ENCODE measurements around the gene SPCS2. TPM values are rescaled to one million over a fixed set of nuclear protein-coding genes. Genes with fewer than 3 reads are reported as not detected.

The SPCS2 gene
- total and polyA plus RNA-seq, 2 of the 8 experiments (the other 6 are each of a cell fraction or from before 2014, with no cell fraction given) = 92.7 to 161 TPM

DNA sequence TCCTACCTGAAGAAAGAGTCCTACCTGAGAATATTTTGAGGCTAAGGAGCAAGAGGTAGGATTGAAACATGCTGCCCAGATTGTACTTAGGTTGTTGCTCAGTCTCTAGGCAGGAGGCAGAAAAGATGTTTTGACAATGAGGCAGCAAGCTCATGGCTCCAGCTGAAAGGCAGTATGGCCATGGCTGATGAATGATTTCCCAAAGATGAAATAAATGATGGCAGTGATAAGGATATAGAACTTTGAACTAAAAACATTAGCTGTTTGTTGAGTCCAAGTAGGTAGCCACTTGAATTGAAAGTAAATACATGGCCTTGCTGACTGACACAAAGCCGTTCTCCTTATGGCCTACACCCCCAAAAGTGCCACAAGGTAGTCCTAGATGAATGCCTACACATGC, 32.8 kb downstream of the SPCS2 start (continued):
- TF ChIP-seq, protein P1, sequence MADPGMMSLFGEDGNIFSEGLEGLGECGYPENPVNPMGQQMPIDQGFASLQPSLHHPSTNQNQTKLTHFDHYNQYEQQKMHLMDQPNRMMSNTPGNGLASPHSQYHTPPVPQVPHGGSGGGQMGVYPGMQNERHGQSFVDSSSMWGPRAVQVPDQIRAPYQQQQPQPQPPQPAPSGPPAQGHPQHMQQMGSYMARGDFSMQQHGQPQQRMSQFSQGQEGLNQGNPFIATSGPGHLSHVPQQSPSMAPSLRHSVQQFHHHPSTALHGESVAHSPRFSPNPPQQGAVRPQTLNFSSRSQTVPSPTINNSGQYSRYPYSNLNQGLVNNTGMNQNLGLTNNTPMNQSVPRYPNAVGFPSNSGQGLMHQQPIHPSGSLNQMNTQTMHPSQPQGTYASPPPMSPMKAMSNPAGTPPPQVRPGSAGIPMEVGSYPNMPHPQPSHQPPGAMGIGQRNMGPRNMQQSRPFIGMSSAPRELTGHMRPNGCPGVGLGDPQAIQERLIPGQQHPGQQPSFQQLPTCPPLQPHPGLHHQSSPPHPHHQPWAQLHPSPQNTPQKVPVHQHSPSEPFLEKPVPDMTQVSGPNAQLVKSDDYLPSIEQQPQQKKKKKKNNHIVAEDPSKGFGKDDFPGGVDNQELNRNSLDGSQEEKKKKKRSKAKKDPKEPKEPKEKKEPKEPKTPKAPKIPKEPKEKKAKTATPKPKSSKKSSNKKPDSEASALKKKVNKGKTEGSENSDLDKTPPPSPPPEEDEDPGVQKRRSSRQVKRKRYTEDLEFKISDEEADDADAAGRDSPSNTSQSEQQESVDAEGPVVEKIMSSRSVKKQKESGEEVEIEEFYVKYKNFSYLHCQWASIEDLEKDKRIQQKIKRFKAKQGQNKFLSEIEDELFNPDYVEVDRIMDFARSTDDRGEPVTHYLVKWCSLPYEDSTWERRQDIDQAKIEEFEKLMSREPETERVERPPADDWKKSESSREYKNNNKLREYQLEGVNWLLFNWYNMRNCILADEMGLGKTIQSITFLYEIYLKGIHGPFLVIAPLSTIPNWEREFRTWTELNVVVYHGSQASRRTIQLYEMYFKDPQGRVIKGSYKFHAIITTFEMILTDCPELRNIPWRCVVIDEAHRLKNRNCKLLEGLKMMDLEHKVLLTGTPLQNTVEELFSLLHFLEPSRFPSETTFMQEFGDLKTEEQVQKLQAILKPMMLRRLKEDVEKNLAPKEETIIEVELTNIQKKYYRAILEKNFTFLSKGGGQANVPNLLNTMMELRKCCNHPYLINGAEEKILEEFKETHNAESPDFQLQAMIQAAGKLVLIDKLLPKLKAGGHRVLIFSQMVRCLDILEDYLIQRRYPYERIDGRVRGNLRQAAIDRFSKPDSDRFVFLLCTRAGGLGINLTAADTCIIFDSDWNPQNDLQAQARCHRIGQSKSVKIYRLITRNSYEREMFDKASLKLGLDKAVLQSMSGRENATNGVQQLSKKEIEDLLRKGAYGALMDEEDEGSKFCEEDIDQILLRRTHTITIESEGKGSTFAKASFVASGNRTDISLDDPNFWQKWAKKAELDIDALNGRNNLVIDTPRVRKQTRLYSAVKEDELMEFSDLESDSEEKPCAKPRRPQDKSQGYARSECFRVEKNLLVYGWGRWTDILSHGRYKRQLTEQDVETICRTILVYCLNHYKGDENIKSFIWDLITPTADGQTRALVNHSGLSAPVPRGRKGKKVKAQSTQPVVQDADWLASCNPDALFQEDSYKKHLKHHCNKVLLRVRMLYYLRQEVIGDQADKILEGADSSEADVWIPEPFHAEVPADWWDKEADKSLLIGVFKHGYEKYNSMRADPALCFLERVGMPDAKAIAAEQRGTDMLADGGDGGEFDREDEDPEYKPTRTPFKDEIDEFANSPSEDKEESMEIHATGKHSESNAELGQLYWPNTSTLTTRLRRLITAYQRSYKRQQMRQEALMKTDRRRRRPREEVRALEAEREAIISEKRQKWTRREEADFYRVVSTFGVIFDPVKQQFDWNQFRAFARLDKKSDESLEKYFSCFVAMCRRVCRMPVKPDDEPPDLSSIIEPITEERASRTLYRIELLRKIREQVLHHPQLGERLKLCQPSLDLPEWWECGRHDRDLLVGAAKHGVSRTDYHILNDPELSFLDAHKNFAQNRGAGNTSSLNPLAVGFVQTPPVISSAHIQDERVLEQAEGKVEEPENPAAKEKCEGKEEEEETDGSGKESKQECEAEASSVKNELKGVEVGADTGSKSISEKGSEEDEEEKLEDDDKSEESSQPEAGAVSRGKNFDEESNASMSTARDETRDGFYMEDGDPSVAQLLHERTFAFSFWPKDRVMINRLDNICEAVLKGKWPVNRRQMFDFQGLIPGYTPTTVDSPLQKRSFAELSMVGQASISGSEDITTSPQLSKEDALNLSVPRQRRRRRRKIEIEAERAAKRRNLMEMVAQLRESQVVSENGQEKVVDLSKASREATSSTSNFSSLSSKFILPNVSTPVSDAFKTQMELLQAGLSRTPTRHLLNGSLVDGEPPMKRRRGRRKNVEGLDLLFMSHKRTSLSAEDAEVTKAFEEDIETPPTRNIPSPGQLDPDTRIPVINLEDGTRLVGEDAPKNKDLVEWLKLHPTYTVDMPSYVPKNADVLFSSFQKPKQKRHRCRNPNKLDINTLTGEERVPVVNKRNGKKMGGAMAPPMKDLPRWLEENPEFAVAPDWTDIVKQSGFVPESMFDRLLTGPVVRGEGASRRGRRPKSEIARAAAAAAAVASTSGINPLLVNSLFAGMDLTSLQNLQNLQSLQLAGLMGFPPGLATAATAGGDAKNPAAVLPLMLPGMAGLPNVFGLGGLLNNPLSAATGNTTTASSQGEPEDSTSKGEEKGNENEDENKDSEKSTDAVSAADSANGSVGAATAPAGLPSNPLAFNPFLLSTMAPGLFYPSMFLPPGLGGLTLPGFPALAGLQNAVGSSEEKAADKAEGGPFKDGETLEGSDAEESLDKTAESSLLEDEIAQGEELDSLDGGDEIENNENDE (IDR thresholded peaks at IDR 0.05; ENCODE audit: insufficient replicate concordance, low read length) = no peak
- TF ChIP-seq GABPA (IDR thresholded peaks at IDR 0.05; ENCODE audit: borderline replicate concordance, insufficient read depth, low read length) = no peak
- no peak for TF ChIP-seq RFX5 (IDR thresholded peaks at IDR 0.05; ENCODE audit: borderline replicate concordance, low read depth, low read length)

Data from H1 (cell line).